Mesothelial cell of epicardium (in vitro differentiated cells): ENCODE data around the gene TMEM9. TPM values are rescaled to one million over a fixed set of nuclear protein-coding genes. Genes with fewer than 3 reads are reported as not detected.
A peak's percentile ranks its signal among the peaks of the same experiment; 100 is the strongest.

Source experiments
- DNase-seq, 2 experiments: peaks; one replicate each; pipeline ENCODE4 v3.0.0; 2021; ENCODE audit warnings: low spot score in 2 of 2; ENCODE audit not compliant: unreplicated experiment in 2 of 2
- H3K27ac Mint-ChIP-seq: 2 replicates; pipeline ENCODE4 v1.8.0; 2021; ENCODE audit warnings: mixed read lengths
- H3K27me3 Mint-ChIP-seq: 2 replicates; pipeline ENCODE4 v1.8.0; 2021; ENCODE audit warnings: low read depth, mixed read lengths
- H3K36me3 Mint-ChIP-seq: 2 replicates; pipeline ENCODE4 v1.8.0; 2021; ENCODE audit warnings: mixed read lengths
- H3K4me1 Mint-ChIP-seq: 2 replicates; pipeline ENCODE4 v1.8.0; 2021; ENCODE audit warnings: mixed read lengths
- H3K4me3 Mint-ChIP-seq: 2 replicates; pipeline ENCODE4 v1.8.0; 2021; ENCODE audit warnings: mild to moderate bottlenecking, moderate library complexity, mixed read lengths
- H3K9me3 Mint-ChIP-seq: 2 replicates; pipeline ENCODE4 v1.8.0; 2021; ENCODE audit warnings: mixed read lengths
- total RNA-seq: library from RNA; stranded (reverse); gene quantifications from 3 replicates; pipeline ENCODE4 v1.2.1, GENCODE V29; 2021
- TF ChIP-seq, protein P1 (sequence below): fragments of 200-600 bp; sonication (generic); IDR thresholded peaks from one replicate; pipeline ENCODE4 v1.5.0; 2021; ENCODE audit warnings: antibody characterized with exemption; ENCODE audit not compliant: unreplicated experiment

Gene TMEM9
- total RNA-seq, 1 donor from 2014 or later, result 133 TPM

DNA sequence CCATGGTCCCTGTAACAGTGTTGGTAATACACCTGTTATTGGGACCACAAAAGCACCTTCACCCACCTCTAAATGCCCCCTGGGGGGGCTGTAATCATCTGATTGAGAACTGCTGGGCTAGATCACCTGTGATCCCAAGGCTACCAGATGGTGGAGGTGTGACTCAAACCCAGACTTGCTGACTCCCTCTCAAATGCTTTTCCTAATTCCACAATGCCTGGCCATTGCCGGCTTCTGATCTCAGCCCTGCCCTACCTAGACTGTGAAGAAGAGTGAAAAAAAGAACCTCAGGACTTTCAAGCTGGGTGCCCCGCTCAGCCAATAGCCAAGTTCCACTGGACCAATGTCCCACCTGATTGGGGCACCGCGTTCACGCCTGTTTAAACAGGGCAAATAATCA lies 9.6 kb downstream of the TMEM9 start:
- Mint-ChIP-seq H3K27ac (no peak overlapping the region), H3K4me1 (peaks cover 7% of the 10 kb centered on the region), H3K9me3 (no peaks in the 10 kb centered on the region), H3K4me3 (no peak overlapping the region), H3K36me3 (peaks cover 57% of the 10 kb centered on the region), H3K27me3 (no peaks in the 10 kb centered on the region)
- no peak for DNase-seq
- TF ChIP-seq, protein P1, sequence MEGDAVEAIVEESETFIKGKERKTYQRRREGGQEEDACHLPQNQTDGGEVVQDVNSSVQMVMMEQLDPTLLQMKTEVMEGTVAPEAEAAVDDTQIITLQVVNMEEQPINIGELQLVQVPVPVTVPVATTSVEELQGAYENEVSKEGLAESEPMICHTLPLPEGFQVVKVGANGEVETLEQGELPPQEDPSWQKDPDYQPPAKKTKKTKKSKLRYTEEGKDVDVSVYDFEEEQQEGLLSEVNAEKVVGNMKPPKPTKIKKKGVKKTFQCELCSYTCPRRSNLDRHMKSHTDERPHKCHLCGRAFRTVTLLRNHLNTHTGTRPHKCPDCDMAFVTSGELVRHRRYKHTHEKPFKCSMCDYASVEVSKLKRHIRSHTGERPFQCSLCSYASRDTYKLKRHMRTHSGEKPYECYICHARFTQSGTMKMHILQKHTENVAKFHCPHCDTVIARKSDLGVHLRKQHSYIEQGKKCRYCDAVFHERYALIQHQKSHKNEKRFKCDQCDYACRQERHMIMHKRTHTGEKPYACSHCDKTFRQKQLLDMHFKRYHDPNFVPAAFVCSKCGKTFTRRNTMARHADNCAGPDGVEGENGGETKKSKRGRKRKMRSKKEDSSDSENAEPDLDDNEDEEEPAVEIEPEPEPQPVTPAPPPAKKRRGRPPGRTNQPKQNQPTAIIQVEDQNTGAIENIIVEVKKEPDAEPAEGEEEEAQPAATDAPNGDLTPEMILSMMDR, result no peak

DNA sequence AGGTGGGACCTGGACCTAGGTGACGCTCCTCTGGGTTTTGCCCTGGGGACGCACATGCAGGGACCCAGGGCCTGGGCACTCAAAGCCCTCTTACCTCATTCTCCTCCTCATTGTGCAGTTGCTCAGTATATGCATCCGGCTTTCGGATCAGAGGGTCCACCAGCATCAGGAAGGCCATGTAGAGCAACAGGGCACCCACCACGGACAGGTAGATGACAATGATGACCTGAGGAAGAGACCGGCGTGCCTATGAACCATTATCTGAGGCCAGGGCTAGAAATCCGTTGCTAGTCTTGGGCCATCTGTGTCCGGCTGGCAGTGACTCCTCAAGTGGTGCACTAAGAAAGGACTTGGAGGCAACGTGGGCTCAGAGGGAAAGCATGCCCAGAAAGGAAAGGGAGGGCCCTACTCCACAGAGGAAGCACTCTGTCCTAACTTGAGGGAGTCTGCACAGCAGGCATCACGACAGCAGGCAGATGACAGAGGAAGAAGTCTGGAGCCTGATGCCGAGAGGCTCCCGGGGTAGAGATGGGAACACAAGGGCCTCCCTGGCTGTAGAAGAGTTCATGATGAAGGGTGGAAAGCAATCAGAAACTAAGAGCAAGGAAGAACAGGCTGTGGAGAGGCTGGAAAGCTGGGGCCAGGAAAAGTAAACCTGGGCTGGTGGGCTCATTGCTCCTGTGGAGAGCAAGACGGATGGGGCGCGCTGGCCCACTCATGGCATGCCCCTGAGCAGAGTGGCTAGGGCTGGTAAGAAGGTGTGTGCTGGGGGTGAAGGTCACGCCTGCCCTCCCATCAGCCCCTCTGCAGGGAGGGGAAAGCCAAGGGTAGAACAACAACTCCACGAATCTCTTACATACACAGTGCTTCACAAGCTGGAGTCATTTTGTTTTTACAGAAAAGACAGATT lies 10.3 kb downstream of the TMEM9 start:
- Mint-ChIP-seq H3K27me3 (no peaks in the 10 kb centered on the region), H3K4me1 (peaks cover 7% of the 10 kb centered on the region), H3K36me3 (peaks cover 56% of the 10 kb centered on the region), H3K27ac (no peak overlapping the region), H3K4me3 (no peak overlapping the region), H3K9me3 (no peaks in the 10 kb centered on the region)
- TF ChIP-seq, protein P1, result no peak
- DNase-seq, result no peak

DNA sequence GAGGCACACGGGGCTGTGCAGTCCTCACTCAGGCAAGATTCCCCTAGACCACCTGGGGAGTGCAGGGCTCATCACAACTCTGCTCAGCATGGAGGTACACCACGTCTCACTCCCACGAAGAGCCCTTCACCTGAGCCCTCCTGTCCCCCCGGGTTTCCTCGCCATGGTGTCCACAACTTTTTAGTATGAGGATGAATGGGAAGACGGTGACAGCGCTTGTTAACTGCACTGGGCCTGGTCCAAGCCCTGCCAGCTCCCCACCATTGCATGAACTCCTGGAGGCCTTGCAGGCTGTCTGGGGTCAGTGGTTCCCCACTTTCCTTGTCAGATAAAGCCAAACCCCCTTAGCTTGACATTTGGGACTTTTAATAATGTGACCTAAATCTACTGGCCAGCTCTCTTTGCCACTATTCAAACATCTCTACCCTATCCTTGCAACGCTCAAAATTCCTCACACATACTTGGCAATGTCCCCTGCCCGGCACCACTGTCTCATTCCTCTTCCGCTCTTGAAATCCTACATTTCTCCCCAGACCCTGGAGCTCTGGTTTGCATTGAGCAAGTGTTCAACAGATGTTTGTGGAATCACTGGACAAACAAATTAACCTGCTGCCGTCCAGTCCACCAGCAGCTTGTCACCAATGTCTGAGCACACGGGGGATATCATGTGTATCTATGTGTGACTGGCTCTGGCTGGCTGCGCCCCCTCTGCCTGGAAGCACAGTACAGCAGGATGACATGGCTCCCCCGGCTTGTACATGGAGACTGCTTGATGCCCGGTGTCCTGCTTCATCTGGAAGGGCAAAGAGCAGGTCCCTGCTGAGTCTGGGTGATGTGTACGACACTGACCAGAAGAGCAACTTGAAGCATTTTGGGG lies 11.2 kb downstream of the TMEM9 start:
- no peak for DNase-seq
- H3K27ac Mint-ChIP-seq, result no peak overlapping the region
- no peak overlapping the region for H3K4me3 Mint-ChIP-seq
- peaks cover 7% of the 10 kb centered on the region for H3K4me1 Mint-ChIP-seq
- TF ChIP-seq, protein P1, result no peak
- H3K27me3 Mint-ChIP-seq, result no peaks in the 10 kb centered on the region
- no peaks in the 10 kb centered on the region for H3K9me3 Mint-ChIP-seq
- peaks cover 56% of the 10 kb centered on the region for H3K36me3 Mint-ChIP-seq

DNA sequence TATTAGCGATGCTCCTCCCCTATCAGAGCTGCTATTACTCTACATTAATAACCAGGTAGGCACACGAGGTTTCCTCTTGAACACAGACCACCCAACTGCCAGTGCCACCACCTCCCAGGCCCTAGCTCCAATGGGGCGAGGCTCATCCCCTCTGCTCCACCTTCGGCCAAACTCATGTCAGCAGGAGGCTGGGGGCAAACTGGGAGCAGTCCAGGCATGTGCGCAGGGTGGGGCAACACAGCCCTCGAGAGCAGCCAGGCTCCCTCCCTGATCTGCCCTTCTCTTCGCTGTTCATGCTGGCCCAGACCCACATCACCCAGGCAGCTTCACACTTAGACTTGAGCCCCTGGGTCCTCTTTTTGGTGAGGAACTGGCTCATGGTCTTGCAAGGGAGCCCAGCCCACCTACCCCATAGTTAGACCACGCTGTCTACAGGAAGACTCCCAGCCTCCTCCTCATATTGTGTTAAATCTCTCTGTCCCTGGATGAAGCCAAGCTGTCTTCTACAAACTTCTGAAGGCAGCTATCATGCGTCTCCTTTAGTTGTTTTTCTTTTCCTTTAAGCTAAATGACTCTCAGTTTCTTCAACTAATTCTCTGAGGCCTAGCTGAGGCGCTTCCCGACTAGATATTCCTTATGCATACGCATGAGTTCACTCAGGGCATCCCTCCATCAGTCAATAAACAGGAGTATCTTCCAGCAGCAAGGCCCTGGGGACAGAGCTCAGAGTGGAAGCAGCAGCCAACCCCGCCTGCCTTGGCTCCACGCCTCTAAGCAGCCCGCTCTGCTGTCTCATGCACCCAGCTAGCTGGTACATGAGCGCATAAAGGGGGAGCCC lies 12.0 kb downstream of the TMEM9 start:
- H3K4me3 Mint-ChIP-seq, result no peak overlapping the region
- H3K27me3 Mint-ChIP-seq, result no peaks in the 10 kb centered on the region
- no peak for DNase-seq
- H3K4me1 Mint-ChIP-seq, result peaks cover 9% of the 10 kb centered on the region
- peak overlapping the region; percentile 15 for H3K27ac Mint-ChIP-seq
- H3K36me3 Mint-ChIP-seq, result peaks cover 49% of the 10 kb centered on the region
- TF ChIP-seq, protein P1, result no peak
- no peaks in the 10 kb centered on the region for H3K9me3 Mint-ChIP-seq

DNA sequence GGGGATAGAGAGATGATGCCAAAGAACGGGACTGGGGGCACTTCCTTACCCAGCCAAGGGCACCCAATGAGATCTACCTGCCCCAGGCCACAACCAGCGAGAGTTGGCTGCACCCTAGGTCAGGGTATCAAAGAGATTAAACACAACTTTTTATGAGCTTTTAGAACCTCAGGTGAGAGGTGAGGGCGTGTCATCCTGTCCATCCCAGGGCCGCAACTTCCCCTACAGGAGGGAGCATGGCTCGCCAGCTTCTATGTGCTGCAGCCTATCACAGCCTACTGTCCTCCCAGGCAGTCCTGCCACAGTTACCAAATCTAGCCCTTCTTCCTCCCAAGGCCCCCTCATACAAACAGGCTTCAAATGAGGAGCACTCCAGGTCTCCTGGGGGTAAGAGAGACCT lies 12.9 kb downstream of the TMEM9 start:
- H3K36me3 Mint-ChIP-seq, result peaks cover 43% of the 10 kb centered on the region

More for the DNA sequence above, 12.9 kb downstream of the TMEM9 start:
- Mint-ChIP-seq H3K4me3 (no peak overlapping the region), H3K9me3 (no peaks in the 10 kb centered on the region), H3K27me3 (no peaks in the 10 kb centered on the region), H3K27ac (no peak overlapping the region), H3K4me1 (peaks cover 10% of the 10 kb centered on the region)
- DNase-seq, result no peak
- TF ChIP-seq, protein P1, result no peak
